GM21786 (cell line): Measurements from ENCODE around the gene RANBP6.
"Not testable (repeated sequence)": the region's sequence is repeated elsewhere in the genome, so short reads cannot be mapped to it uniquely, and the experiment has no call there.

Experiments used
- ATAC-seq: cut with Tn5 transposase; IDR thresholded peaks from one replicate; pipeline ENCODE4 v1.9.1; 2021; ENCODE audit not compliant: unreplicated experiment

RANBP6 gene

DNA sequence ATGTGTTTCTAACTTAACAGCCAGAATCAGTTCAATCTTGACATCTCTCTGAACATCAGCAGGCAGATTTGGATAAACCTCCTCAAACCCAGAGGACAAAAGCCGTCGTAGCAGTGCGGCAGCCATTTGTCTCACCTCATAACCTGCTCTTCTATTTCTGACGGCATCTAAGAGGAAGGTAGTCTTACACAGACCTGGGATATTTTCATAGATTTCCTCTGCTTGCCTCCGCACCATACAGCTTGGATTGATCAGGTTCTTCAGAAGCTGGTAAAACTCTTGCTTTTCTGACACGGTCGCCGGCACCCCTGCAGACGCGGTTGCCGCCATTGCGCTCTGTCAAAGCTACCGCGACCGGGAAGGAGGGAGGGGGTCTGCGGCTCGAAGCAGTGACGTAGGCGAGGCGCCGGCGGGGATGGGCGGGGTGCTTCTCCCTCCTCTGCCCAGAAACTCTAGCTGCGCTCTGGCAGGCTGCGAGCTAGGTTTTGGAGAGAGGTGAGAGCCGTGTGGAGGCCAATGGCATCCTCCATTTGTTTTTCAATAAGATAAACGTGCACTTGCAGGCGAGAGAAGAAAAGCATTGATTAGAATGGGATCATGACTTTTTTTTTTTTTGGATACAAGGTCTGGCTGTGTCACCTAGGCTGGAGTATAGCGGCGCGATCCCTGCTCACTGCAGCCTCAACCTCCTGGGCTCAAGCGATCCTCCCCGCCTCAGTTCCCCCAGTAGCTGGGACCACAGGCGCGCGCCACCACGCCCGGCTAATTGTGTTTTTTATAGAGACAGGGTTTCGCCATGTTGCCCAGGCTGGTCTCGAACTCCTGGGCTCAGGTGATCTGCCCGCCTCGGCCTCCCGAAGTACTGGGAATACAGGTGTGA lies at the start of gene RANBP6:
Gene RANBP6, minus strand, starts transcription at position 347 of the 880 bp plus-strand sequence. Its CDS starts 17 bp downstream, at position 330.
- peak; percentile 97 for ATAC-seq

DNA sequence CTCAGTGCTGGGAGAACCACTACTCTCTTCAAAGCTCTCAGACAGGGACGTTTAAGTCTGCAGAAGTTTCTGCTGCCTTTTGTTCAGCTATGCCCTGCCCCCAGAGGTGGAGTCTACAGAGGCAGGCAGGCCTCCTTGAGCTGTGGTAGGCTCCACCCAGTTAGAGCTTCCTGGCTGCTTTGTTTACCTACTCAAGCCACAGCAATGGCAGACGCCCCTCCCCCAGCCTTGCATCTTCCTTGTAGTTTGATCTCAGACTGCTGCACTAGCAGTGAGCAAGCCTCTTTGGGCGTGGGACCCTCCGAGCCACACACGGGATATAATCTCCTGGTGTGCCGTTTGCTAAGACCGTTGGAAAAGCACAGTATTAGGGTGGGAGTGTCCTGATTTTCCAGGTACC lies 47.7 kb upstream of the RANBP6 start:
- not testable (repeated sequence) for ATAC-seq

- ATAC-seq: no peak
Observed at GRCh38 chr9:6055666-6056065, 40.2 kb upstream of the RANBP6 start.

- no peak for ATAC-seq
Observed at GRCh38 chr9:6055216-6055615, 39.8 kb upstream of the RANBP6 start.

DNA sequence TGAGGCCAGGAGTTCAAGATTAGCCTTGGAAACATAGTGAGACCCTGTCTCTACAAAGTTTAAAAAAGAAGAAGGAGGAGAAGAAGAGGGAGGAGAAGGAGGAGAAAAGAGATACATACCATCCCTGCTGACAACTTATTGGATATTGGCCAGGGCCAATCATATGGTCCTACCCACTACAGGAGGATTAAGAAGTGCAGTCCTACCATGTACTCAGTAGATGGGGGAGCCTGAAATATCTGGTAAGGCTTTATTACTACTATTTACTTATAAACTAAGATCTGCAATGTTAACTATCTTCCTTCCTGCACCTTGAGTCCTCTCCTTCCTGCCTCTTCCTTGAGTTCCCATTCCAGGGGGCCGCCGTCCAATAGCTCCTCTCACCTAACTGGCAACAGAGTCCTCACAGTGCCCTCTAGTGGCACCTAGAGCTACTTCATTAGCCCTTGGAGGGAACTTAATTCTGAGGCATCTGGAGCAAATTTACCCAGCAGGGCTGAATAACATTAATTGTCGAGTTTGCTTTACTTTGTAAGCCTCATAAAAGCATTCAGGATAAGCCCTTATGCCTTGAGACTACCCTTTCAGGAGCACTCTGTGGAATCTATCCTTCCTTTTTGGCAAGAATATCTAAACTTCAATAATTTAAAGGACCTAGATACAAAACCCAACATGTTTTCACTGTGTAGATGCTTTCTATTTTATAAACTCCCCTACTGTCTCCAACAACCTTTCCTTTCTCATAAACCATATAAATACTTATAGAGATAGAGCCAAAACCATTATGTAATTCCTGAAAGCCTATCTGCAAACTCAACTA lies 39.1 kb upstream of the RANBP6 start:
- ATAC-seq: no peak

DNA sequence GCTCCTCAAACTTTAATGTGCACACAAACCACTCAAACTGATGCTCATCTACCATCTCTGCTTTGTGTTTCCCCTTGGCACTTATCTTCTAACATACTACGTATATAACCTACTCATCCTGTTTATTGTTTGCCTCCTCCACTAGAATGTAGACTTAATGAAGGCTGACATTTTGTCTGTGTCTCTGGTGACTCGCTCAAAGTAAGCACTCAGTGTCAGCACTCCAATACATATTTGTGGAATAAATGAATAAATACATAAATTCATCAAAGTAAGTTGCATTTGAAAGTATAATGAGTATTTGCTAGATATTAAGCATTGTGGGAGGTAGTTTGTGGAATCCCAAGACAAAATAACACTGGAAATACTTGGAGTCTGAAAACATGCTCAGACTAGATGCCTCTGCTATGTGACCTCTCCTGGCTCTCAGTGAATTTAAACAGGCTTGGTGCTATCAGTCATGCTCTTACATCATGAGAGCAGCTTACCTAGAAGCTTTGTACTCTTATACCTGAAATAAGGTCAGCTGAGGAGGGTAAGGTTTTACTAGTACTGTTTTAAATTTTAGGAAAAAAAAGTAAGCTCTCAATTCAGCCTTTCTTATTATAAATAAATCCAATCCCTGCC lies 37.0 kb upstream of the RANBP6 start:
- no peak for ATAC-seq

DNA sequence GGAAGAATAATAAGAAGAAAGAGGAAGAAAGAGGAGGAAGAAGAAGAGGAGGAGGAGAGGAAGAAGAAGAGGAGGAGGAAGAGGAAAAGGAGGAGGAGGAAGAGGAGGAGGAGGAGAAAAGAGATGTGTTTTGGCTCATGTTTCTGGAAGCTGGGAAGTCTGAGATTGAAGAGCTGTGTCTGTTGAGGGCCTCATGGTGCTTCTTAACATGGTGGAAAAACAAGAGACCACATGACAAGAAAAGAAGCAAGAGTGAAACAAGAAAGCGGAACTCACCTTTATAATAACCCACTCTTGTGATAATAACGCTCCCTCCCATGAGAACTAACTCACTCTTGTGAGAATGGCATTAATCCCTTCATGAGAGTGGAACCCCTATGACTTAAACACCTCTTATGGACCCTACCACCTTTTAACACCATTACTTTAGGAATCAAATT lies 36.1 kb upstream of the RANBP6 start:
- peak; percentile 61 for ATAC-seq

- peak; percentile 48 for ATAC-seq
Observed at GRCh38 chr9:6049798-6050197, 34.4 kb upstream of the RANBP6 start.

DNA sequence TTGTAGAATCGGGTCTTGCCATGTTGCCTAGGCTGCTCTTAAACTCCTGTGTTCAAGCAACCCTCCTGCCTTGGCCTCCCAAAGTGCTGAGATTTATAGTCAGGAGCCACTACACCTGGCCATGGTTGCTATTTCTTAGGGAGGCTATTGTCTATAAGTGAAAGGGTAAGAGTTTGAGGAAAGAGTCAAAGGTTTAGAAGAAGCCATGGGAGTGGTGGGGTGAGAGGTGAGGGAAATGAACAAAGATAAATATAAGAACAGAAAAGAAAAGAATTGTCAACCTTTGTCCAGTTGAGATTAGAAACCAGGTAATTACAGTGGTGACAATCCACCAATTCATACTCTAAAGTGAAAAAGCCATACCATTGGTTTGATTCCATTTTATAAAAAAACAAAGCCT lies 32.6 kb upstream of the RANBP6 start:
- no peak for ATAC-seq

DNA sequence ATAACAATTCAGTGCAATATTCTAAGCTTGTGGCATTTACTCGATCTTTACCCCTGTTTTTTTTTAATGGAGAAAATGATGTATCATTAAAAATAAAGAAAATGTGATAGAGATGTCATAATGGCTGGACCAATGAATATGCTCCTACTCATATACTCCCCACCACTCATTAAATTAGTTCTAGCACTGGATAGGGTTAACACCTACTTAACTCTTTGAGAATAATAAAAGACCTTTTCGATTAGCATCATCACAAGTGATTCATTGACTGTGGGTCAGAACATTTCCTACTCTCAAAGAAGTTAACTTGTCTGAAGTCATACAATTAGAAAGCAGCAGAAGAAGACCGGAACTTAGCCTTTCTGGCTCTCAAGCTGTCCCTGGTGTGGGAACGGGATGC lies 31.6 kb upstream of the RANBP6 start:
- ATAC-seq: no peak

DNA sequence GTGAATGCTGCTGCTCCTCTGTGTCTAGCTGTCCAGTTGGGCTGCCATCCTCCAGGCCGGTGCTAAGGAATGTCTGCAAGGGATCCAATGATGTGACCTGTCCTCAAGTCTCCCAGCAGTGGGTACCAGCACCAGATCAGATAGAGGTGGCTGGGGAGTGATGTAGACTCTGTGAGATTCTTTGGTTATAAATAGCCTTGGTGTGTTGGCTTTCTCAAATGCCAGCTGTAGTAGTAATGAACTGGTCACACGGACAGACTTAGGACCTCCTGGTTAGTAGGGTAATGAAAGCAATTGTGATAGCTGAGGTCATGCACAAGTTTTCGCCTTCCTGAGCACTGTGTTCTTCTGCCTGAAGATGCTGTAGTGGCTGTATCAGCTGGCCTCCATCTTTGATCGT lies 29.9 kb upstream of the RANBP6 start:
- ATAC-seq: no peak

DNA sequence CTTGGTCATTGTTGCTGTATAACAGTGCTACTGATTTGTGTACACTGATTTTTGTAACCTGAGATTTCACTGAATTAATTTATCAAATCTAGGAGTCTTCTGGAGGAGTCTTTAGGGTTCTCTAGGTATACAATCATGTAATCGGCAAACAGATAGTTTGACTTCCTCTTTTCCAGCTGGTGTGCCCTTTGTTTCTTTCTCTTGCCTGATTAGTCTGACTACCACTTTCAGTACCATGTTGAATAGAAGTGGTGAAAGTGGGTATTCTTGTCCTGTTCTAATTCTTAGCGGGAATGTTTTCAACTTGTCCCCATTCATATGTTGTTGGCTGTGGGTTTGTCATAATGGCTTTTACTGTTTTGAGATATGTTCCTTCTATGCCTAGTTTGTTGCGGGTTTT lies 24.7 kb upstream of the RANBP6 start:
- no peak for ATAC-seq

DNA sequence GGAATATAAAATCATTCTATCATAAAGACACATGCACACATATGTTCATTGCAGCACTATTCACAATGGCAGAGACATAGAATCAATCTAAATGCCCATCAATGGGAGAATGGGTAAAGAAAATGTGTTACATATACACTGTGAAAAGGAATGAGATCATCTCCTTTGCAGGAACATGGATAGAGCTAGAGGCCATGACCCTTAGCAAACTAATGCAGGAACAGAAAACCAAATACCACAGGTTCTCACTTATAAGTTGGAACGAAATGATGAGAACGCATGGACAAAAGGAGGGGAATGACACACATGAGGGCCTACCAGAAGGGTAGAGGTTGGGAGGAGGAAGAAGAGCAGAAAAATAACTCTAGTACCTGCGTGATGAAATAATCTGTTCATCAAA lies 21.0 kb upstream of the RANBP6 start:
- no peak for ATAC-seq

DNA sequence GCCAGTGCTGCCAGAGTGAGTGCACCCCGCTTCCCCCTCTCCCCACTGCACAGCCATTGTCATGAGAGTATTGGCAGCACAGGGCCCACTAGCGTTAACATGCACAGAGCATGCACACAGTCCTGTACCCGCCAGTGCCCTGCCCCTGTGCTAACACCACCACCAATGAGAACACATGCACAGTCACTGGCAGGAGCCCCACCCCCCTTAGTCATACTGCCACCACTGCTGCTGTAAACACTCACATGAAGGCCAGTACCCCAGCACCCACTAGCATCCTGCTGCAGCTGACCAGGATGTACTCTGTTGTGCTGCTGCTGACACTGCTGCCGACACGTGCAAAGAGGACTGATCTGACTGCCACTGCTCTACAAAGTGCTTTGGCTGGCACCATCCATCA lies 19.5 kb upstream of the RANBP6 start:
- no peak for ATAC-seq

- no peak for ATAC-seq
Observed at GRCh38 chr9:6029604-6030274, 14.3 kb upstream of the RANBP6 start.

DNA sequence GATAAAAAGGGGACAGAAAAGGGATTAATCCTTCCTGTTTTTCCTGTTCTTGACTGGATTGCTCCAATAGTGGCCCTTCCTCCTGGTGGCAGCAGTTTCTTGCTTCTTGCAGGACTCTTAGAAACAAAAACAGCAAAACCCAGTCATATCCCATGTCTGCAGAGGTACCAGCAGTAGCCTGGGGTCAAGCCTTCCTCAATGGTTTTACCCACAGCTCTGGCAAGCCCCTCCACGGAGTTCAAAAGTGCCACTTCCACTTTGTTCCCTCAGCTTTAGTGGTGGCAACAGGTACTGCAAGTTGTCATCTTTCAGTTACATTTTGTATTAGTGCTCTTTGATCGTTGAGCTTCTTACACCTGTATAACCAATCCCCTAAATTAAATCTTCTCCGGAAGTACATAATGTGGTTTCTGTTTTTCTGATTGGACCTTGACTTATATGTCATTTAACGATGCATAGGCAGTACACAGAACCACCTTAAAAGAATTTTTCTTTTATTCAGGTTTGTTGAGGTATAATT lies 8.7 kb upstream of the RANBP6 start:
- ATAC-seq: peak; percentile 58

DNA sequence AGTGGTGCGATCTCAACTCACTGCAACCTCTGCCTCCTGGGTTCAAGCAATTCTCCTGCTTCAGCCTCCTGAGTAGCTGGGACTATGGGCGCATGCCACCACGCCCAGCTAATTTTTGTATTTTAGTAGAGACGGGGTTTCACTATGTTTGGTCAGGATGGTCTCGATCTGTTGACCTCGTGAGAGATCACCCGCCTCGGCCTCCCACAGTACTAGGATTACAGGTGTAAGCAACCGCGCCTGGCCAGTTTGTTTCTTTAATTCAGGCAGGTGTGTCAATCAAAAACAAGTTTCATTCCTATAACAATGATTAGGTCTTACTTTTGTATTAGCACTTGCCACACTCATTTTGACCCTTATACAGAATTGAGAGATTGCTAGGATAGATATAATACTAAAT lies 1.6 kb upstream of the RANBP6 start:
- ATAC-seq: not testable (repeated sequence)

GRCh38 chr9:6014670-6015270 lies 654 bp downstream of the RANBP6 start:
- ATAC-seq: no peak

- peak; percentile 65 for ATAC-seq
Observed at GRCh38 chr9:6008169-6008979, 7.0 kb downstream of the RANBP6 start.
